H1 (cell line): ENCODE measurements around the gene RNF166. TPM values are rescaled to one million over a fixed set of nuclear protein-coding genes. Genes with fewer than 3 reads are reported as not detected.

Source experiments
- ASH2L ChIP-seq: fragments of 200-600, 300-600 bp; sonication (generic); IDR thresholded peaks from one replicate; pipeline ENCODE4 v1.7.1; 2017; ENCODE audit warnings: low read length
- BCL11A ChIP-seq, 2 experiments: IDR thresholded peaks; one replicate each; pipeline ENCODE4 v1.6.1; 2011; ENCODE audit warnings: low read depth in 2 of 2, low read length in 2 of 2, mild to moderate bottlenecking in 2 of 2
- polyA plus RNA-seq, 7 experiments: library from polyadenylated mRNA; depleted of rRNA in 3 of 7; stranded (reverse) in 5 of 7; unstranded in 2 of 7; fragments of >200 nt in 5 of 7; fragments of 200-250 nt in 2 of 7; gene quantifications; 1 replicate in 5 of 7; 2 replicates in 1 of 7; 4 replicates in 1 of 7; pipeline versions ENCODE4 v1.2.1 to v1.2.3, GENCODE V29; 2011 to 2013; ENCODE audit warnings: missing spikeins in 2 of 7, mixed read lengths in 2 of 7
- total RNA-seq: library from RNA; stranded (reverse); fragmentation: NEBNext Ultra II Directional; extraction: Animal tissue kit (Norgen Biotek cat#: 25700); gene quantifications from 2 replicates; pipeline ENCODE4 v1.2.1, GENCODE V29; 2021
- TF ChIP-seq, protein P1 (sequence below): IDR thresholded peaks from 2 replicates; pipeline ENCODE4 v1.6.1; 2011; ENCODE audit warnings: low read depth, mild to moderate bottlenecking, low read length; ENCODE audit not compliant: insufficient read depth
- TF ChIP-seq, protein P2 (sequence below): IDR thresholded peaks from 2 replicates; pipeline ENCODE4 v1.6.1; 2011; ENCODE audit warnings: low read length, improper control_type of control experiment

RNF166 gene
- total and polyA plus RNA-seq, 2 of the 8 experiments (the other 6 are each of a cell fraction or from before 2014, with no cell fraction given) = 29.8 to 31.2 TPM

DNA sequence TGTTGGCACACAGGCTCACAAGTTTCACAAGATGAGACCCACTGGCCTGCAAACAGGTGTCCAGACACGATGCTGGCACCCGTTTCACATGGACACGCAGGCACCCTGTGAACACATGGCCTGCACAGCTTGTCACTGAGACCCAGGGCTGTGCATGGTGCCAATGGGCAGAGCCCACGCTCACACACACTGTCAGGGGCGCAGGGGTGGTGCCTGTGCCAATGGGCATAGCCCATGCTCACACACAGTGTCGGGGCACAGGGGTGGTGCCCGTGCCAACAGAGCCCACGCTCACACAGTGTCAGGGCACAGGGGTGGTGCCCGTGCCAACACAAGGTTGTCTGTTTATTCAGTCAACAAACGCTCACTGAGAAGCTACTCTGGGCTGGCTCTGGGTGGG is 29.4 kb upstream of the RNF166 start (continued):
- TF ChIP-seq, protein P1, sequence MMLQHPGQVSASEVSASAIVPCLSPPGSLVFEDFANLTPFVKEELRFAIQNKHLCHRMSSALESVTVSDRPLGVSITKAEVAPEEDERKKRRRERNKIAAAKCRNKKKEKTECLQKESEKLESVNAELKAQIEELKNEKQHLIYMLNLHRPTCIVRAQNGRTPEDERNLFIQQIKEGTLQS = no peak
- no peak for TF ChIP-seq ASH2L
- TF ChIP-seq, protein P2, sequence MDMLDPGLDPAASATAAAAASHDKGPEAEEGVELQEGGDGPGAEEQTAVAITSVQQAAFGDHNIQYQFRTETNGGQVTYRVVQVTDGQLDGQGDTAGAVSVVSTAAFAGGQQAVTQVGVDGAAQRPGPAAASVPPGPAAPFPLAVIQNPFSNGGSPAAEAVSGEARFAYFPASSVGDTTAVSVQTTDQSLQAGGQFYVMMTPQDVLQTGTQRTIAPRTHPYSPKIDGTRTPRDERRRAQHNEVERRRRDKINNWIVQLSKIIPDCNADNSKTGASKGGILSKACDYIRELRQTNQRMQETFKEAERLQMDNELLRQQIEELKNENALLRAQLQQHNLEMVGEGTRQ = no peak
- no peak for TF ChIP-seq BCL11A (IDR thresholded peaks at IDR 0.05; ENCODE audit: low read depth in 2 of 2, low read length in 2 of 2)
